22Rv1 (cell line): ENCODE data around the gene PLEKHD1.

Source experiments
- CTCF ChIP-seq: fragments of 450-650 bp; IDR thresholded peaks from 2 replicates; pipeline ENCODE4 v1.5.1; 2017; ENCODE audit warnings: mild to moderate bottlenecking
- ZFX ChIP-seq: fragments of 450-650 bp; IDR thresholded peaks from 2 replicates; pipeline ENCODE4 v1.6.1; 2017; ENCODE audit warnings: antibody characterized with exemption, borderline replicate concordance

GRCh38 chr14:69558774-69559173 is 74.2 kb downstream of the PLEKHD1 start:
- TF ChIP-seq CTCF (no peak), ZFX (no peak)
